HepG2 (cell line): ENCODE results near the gene HOXA10.

Experiments
- ISX ChIP-seq: sonication (generic); formaldehyde crosslinking; conservative IDR thresholded peaks from 2 replicates; pipeline ENCODE4 v1.5.0; 2020; ENCODE audit warnings: missing genetic modification reagents
- KLF13 ChIP-seq: sonication (generic); formaldehyde crosslinking; IDR thresholded peaks from 2 replicates; pipeline ENCODE4 v1.4.0; 2020; ENCODE audit warnings: mild to moderate bottlenecking, missing genetic modification reagents
- NFE2L1 ChIP-seq: sonication (generic); formaldehyde crosslinking; IDR thresholded peaks from 2 replicates; pipeline ENCODE4 v1.4.0; 2020; ENCODE audit warnings: missing genetic modification reagents, mild to moderate bottlenecking, borderline replicate concordance
- NFE2L2 ChIP-seq: fragments of 150-350 bp; IDR thresholded peaks from 2 replicates; pipeline ENCODE4 v1.6.1; 2014; ENCODE audit warnings: low read length
- SRF ChIP-seq: IDR thresholded peaks from 2 replicates; pipeline ENCODE4 v1.6.1; 2011; ENCODE audit warnings: mild to moderate bottlenecking, low read depth, low read length, moderate library complexity
- SUZ12 ChIP-seq: fragments of 150-350 bp; IDR thresholded peaks from 2 replicates; pipeline ENCODE4 v1.6.1; 2014; ENCODE audit warnings: low read depth, low read length
- ZNF577 ChIP-seq: sonication (generic); formaldehyde crosslinking; IDR thresholded peaks from 2 replicates; pipeline ENCODE4 v1.4.0; 2020; ENCODE audit warnings: mild to moderate bottlenecking, low read depth, missing genetic modification reagents, borderline replicate concordance
- TF ChIP-seq, protein P1 (sequence below): sonication (generic); formaldehyde crosslinking; IDR thresholded peaks from 2 replicates; pipeline ENCODE4 v1.5.0; 2020; ENCODE audit warnings: mild to moderate bottlenecking, missing genetic modification reagents, moderate library complexity

DNA sequence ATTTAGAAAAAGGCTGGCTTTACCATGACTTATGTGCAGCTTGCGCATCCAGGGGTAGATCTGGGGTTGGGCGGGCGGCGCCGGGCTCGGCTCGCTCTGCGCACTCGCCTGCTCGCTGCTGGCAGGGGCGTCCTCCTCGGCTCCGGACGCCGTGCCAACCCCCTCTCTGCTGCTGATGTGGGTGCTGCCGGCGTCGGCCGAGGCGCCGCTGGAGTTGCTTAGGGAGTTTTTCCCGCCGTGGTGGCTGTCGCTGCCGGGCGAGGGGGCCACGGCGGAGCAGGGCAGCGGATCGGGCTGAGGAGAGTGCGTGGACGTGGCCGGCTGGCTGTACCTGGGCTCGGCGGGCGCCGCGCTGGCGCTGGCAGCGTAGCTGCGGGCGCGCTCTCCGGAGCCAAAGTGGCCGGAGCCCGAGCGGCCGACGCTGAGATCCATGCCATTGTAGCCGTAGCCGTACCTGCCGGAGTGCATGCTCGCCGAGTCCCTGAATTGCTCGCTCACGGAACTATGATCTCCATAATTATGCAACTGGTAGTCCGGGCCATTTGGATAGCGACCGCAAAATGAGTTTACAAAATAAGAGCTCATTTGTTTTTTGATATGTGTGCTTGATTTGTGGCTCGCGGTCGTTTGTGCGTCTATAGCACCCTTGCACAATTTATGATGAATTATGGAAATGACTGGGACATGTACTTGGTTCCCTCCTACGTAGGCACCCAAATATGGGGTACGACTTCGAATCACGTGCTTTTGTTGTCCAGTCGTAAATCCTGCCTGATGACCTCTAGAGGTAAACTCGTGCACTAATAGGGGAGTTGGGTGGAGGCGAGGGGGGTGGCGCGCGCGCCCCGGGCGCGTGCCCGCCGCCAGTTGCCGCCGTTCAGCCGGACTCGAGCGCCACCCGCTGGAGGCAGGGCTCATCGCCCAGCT, 30.8 kb downstream of the HOXA10 start, which contains the start of gene HOXA5:
- TF ChIP-seq ISX (CRISPR knock-in tag): no peak
- TF ChIP-seq ZNF577 (CRISPR knock-in tag): no peak
- no peak for TF ChIP-seq NFE2L1
- TF ChIP-seq NFE2L2: no peak
- TF ChIP-seq SUZ12: no peak
- TF ChIP-seq, protein P1, sequence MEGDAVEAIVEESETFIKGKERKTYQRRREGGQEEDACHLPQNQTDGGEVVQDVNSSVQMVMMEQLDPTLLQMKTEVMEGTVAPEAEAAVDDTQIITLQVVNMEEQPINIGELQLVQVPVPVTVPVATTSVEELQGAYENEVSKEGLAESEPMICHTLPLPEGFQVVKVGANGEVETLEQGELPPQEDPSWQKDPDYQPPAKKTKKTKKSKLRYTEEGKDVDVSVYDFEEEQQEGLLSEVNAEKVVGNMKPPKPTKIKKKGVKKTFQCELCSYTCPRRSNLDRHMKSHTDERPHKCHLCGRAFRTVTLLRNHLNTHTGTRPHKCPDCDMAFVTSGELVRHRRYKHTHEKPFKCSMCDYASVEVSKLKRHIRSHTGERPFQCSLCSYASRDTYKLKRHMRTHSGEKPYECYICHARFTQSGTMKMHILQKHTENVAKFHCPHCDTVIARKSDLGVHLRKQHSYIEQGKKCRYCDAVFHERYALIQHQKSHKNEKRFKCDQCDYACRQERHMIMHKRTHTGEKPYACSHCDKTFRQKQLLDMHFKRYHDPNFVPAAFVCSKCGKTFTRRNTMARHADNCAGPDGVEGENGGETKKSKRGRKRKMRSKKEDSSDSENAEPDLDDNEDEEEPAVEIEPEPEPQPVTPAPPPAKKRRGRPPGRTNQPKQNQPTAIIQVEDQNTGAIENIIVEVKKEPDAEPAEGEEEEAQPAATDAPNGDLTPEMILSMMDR (CRISPR knock-in tag): peak; percentile 77
- TF ChIP-seq KLF13 (CRISPR knock-in tag): no peak
- TF ChIP-seq SRF: peak; percentile 98
